AG04450 (cell line): ENCODE data around the gene PCA3. TPM values are rescaled to one million over a fixed set of nuclear protein-coding genes. Genes with fewer than 3 reads are reported as not detected.
"Not testable (repeated sequence)": the region's sequence is repeated elsewhere in the genome, so short reads cannot be mapped to it uniquely, and the experiment has no call there.

Experiments used
- CTCF ChIA-PET: fragments of 300-600, 350-600 bp; formaldehyde crosslinking; extraction: SDS; loops from one replicate; lab custom pipeline; 2022; ENCODE audit warnings: antibody characterized with exemption, inconsistent platforms; lab: Charles Lee
- POLR2A ChIA-PET: fragments of 350-600 bp; formaldehyde crosslinking; extraction: SDS; loops from one replicate; lab custom pipeline; 2021; ENCODE audit warnings: antibody characterized with exemption, inconsistent platforms; lab: Yijun Ruan, JAX
- DNase-seq: peaks from one replicate; pipeline ENCODE4 v3.0.0-alpha.2; 2011; ENCODE audit warnings: low read depth, low spot score
- H3K27ac ChIP-seq: one replicate; pipeline ENCODE4 v1.5.1; 2012; ENCODE audit warnings: low read depth, low read length, control low read depth
- H3K27me3 ChIP-seq: one replicate; pipeline ENCODE4 v1.6.0; 2012; ENCODE audit warnings: low read length; ENCODE audit not compliant: control insufficient read depth, insufficient read depth
- H3K4me3 ChIP-seq: 2 replicates; pipeline ENCODE4 v1.5.1; 2011; ENCODE audit warnings: mild to moderate bottlenecking, low read depth, low read length, control low read depth
- H3K9me3 ChIP-seq: 2 replicates; pipeline ENCODE4 v1.5.1; 2012; ENCODE audit warnings: low read length; ENCODE audit not compliant: control insufficient read depth, insufficient read depth
- CTCF ChIP-seq: IDR thresholded peaks from 2 replicates; pipeline ENCODE4 v1.5.1; 2011; ENCODE audit warnings: low read depth, low read length, control low read depth, inconsistent platforms
- polyA plus RNA-seq: library from polyadenylated mRNA; depleted of rRNA; stranded (reverse); fragments of >200 nt; gene quantifications from 2 replicates; pipeline ENCODE4 v1.2.3, GENCODE V29; 2011

PCA3 gene
- polyA plus RNA-seq, 1 experiment: not detected

DNA sequence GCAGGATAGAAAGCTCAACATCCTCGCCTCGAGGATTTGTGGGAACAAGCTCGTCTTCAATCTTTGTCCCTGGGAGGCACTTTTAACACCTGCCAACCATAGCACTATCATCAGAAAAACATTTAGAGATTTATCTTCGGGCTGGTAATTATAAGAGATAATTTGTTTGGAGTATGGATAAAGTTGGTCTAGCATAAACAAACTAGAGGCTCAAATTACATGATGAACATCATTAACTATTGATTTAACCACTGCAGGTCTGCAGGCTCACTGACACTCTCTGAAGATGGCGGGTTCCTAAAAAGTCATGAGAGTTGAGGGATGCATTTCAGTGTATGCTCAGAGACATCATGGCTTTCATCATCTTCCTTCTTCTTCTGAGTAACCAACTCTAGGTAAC, 25.8 kb upstream of the PCA3 start:
- Histone ChIP-seq H3K27me3 (peaks cover 2% of the 10 kb centered on the region), H3K27ac (no peak overlapping the region), H3K9me3 (no peaks in the 10 kb centered on the region), H3K4me3 (no peak overlapping the region)
- no peak for DNase-seq
- ChIA-PET POLR2A (no interaction called here), CTCF (no interaction called here)
- no peak for TF ChIP-seq CTCF

DNA sequence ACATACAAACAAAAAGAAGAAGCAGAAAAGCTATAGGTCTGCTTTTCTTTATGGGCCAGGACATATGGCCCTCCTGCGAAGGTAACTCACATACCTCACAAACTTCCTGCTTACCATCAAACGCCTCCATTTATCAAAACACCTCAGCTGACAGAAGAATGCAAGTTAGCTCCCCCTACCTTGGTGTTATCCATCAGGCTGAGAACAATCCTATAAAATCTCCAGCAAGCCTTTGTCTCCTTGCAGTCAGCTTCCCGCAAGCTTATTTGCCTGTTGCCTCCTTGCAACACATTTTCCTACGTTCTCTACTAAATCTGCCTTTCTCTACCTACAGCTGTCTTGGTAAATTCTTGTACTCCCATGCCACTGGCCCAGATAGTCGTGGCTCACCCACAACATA, 22.7 kb upstream of the PCA3 start:
- Histone ChIP-seq H3K9me3 (no peaks in the 10 kb centered on the region), H3K27me3 (peaks cover 2% of the 10 kb centered on the region), H3K4me3 (no peak overlapping the region), H3K27ac (no peak overlapping the region)
- no peak for DNase-seq
- TF ChIP-seq CTCF: no peak
- ChIA-PET POLR2A (no interaction called here), CTCF (interaction anchor here (1.1 kb wide), 1 partner anchor 10 kb away, joined by 3 read pairs; no protein-coding TSS in a partner anchor)

DNA sequence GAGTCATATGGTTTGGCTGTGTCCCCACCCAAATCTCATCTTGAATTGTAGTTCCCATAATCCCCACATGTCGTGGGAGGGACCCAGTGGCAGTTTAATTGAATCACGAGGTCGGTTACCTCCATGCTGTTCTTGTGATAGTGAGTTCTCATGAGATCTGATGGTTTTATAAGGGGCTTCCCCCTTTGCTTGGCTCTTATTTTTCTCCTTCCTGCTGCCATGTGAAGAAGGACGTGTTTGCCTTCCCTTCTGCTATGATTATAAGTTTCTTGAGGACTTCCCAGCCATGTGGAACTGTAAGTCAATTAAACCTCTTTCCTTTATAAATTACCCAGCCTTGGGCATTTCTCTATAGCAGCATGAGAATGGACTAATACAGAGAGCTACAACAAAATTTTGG, 21.3 kb upstream of the PCA3 start:
- CTCF ChIA-PET, DNase-seq, H3K9me3 ChIP-seq, H3K27ac ChIP-seq, POLR2A ChIA-PET, H3K4me3 ChIP-seq, H3K27me3 ChIP-seq: not testable (repeated sequence)

DNA sequence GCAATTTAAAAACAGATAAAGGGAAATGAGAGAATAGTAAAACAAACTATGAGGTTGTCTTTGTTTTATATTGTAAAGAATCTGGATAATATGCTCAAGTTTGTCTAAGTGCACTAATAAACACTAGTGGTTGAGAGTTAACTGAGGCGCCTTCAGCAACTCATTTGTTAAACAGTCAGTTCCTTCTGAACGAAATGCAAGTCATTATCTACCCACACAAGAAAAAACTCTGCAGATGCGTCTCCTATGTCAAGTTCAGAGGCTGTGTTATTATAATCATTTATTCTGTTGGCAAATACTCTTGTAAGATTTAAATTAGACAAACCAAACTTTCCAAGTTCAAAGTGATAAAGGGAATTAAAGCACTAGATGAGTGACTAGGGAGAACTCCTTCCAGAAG, 20.3 kb upstream of the PCA3 start:
- POLR2A ChIA-PET: no interaction called here

DNA sequence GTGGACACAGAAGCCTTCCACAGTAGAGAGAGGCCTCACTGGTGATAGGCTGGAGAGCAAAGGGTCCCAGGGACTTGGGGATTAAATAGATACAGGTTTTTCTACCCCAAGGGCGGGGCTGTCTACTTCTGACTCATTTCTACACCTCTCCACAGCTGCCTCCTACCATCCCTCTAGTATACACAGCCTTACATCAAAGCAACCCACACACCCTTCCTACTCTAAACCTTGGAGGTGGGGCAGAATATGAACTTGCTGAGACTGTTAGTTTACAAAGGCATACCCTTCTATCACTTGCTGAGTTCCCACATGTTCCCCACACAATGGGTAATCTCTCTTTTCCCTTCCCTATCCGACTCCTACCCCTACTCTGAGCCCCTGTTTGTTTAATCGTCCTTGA, 19.9 kb upstream of the PCA3 start:
- CTCF ChIA-PET: no interaction called here
- no peak for TF ChIP-seq CTCF
- no peak overlapping the region for H3K27ac ChIP-seq
- no peak for DNase-seq
- no peak overlapping the region for H3K4me3 ChIP-seq
- no peaks in the 10 kb centered on the region for H3K27me3 ChIP-seq
- POLR2A ChIA-PET: no interaction called here
- H3K9me3 ChIP-seq: no peaks in the 10 kb centered on the region

More for the DNA sequence above, 20.3 kb upstream of the PCA3 start:
- no peak overlapping the region for H3K4me3 ChIP-seq
- H3K27ac ChIP-seq: no peak overlapping the region
- no peak for TF ChIP-seq CTCF
- DNase-seq: no peak
- CTCF ChIA-PET: no interaction called here
- H3K9me3 ChIP-seq: no peaks in the 10 kb centered on the region
- no peaks in the 10 kb centered on the region for H3K27me3 ChIP-seq

- ChIA-PET CTCF (interaction anchor here (1.2 kb wide), 1 partner anchor 10 kb away, joined by 3 read pairs; no protein-coding TSS in a partner anchor), POLR2A (no interaction called here)
- Histone ChIP-seq H3K27me3 (no peaks in the 10 kb centered on the region), H3K9me3 (no peaks in the 10 kb centered on the region), H3K27ac (no peak overlapping the region), H3K4me3 (no peak overlapping the region)
- no peak for TF ChIP-seq CTCF
- no peak for DNase-seq
Measured at GRCh38 chr9:76751001-76751400, 13.2 kb upstream of the PCA3 start.
